ENCODE measurements around the gene TMED10.
"Not testable (repeated sequence)": the region's sequence is repeated elsewhere in the genome, so short reads cannot be mapped to it uniquely, and the experiment has no call there.

The TMED10 gene

DNA sequence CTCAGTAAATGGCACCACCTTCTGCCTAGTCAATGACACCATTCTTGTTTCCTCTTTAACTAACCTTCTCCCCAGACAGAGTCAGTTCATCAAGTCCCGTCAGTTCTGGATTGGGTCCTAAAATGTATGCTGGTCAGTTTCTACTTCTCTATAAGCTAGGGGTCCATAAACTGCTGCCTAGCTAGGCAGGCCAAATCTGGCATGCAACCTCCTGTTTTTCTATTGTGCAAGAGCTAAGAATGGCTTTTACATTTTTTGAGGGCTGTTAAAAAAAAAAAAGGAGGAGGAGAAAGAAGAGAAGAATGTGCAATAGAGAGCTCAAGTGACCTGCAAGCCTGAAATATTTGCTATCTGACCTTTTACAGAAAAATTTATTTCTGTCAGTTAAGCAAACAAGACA is 6.4 kb upstream of the TMED10 start:
- TF ChIP-seq CTCF (conservative IDR thresholded peaks at IDR 0.05; ENCODE audit: control insufficient read depth, insufficient read depth, low read depth, low read length), result no peak
- DNase-seq (ENCODE audit: low read depth), result peak; percentile 61
- H3K4me3 ChIP-seq (ENCODE audit: control insufficient read depth, low read depth, low read length), result no peak overlapping the region

- not testable (repeated sequence) for DNase-seq (ENCODE audit: low read depth); H3K4me3 ChIP-seq (ENCODE audit: control insufficient read depth, low read depth, low read length)
Observed at GRCh38 chr14:75182163-75182562, 5.8 kb upstream of the TMED10 start.

DNA sequence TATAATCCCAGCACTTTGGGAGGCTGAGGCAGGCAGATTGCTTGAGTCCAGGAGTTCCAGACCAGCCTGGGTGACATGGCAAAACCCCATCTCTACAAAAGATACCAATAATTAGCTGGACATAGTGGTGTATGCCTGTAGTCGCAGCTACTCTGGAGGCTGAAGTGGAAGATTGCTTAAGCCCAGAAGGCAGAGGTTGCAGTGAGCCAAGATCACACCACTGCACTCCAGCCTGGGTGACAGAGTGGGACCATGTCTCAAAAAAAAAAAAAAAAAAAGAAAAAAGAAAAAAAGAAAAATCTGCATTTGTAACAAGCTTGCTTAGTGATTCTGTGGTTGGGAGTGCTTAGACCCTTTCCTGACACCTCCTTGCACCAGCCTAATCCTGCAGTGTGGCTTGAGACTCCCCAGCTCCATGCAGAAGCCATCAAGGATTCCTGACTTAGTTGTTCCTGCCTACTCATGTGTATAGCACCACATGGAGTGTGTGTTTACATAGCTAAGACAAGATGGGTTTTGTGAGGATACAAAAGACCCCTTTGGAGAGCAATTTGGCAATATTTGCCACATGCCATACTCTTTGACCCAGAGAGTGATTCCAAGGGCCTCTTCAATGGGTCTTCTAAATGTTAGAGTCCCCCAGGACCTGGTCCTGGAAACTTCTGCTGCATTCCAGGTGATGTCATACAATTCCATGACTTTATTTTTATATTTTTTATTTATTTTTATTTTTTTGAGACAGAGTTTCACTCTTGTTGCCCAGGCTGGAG is 5.1 kb upstream of the TMED10 start:
- H3K4me3 ChIP-seq (ENCODE audit: control insufficient read depth, low read depth, low read length), result no peak overlapping the region
- no peak for TF ChIP-seq CTCF (conservative IDR thresholded peaks at IDR 0.05; ENCODE audit: control insufficient read depth, insufficient read depth, low read depth, low read length)
- no peak for DNase-seq (ENCODE audit: low read depth)

GRCh38 chr14:75175677-75176141 is 703 bp downstream of the TMED10 start:
- DNase-seq (ENCODE audit: low read depth), result no peak
- no peak for TF ChIP-seq CTCF (conservative IDR thresholded peaks at IDR 0.05; ENCODE audit: control insufficient read depth, insufficient read depth, low read depth, low read length)
- H3K4me3 ChIP-seq (ENCODE audit: control insufficient read depth, low read depth, low read length), result peak overlapping the region; percentile 93

- TF ChIP-seq CTCF (conservative IDR thresholded peaks at IDR 0.05; ENCODE audit: control insufficient read depth, insufficient read depth, low read depth, low read length), result no peak
- H3K4me3 ChIP-seq (ENCODE audit: control insufficient read depth, low read depth, low read length), result no peak overlapping the region
- no peak for DNase-seq (ENCODE audit: low read depth)
Observed at GRCh38 chr14:75174066-75174465, 2.3 kb downstream of the TMED10 start.

DNA sequence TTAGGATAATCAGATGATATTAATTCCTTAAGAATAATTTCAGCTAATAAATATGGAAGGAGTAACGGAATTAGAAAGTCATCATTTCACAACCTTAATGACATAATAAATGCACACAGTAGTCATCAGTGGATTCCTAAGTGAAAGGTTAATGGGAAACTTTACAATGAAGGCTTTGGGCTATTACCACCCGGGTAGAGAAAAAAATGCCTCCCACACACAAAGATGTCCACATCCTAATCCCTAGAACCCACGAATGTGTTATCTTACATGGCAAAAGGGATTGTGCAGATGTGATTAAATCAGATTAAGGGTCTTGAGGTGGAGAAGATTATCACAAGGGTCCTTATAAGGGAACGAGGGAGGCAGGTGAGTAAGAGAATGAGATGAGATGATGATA is 5.6 kb downstream of the TMED10 start:
- TF ChIP-seq CTCF (conservative IDR thresholded peaks at IDR 0.05; ENCODE audit: control insufficient read depth, insufficient read depth, low read depth, low read length), result no peak
- DNase-seq (ENCODE audit: low read depth), result peak; percentile 22
- no peak overlapping the region for H3K4me3 ChIP-seq (ENCODE audit: control insufficient read depth, low read depth, low read length)

- no peak for TF ChIP-seq CTCF (conservative IDR thresholded peaks at IDR 0.05; ENCODE audit: control insufficient read depth, insufficient read depth, low read depth, low read length)
- DNase-seq (ENCODE audit: low read depth), result no peak
- no peak overlapping the region for H3K4me3 ChIP-seq (ENCODE audit: control insufficient read depth, low read depth, low read length)
Observed at GRCh38 chr14:75168586-75169335, 7.7 kb downstream of the TMED10 start.
